Activated naive CD4-positive, alpha-beta T cell treated with anti-CD3 and anti-CD28 coated beads for 36 hours (primary cell): ENCODE data around the gene KRI1. TPM values are rescaled to one million over a fixed set of nuclear protein-coding genes. Genes with fewer than 3 reads are reported as not detected.

Experiments
- CTCF ChIA-PET: fragments of 350-600 bp; sonication (Branson Sonifier 250); formaldehyde crosslinking; loops from one replicate; lab custom pipeline; 2021; ENCODE audit warnings: antibody characterized with exemption; lab: Charles Lee
- DNase-seq: peaks from one replicate; pipeline ENCODE4 v3.0.0-alpha.2; 2020
- H3K27ac Mint-ChIP-seq: one replicate; pipeline ENCODE4 v1.8.0; 2021; ENCODE audit warnings: mild to moderate bottlenecking, mixed read lengths
- H3K27me3 Mint-ChIP-seq: one replicate; pipeline ENCODE4 v1.8.0; 2021; ENCODE audit warnings: low read depth, mixed read lengths
- H3K36me3 Mint-ChIP-seq: one replicate; pipeline ENCODE4 v1.8.0; 2021; ENCODE audit warnings: low read depth, mixed read lengths
- H3K4me1 Mint-ChIP-seq: one replicate; pipeline ENCODE4 v1.8.0; 2021; ENCODE audit warnings: low read depth, mixed read lengths
- H3K4me3 Mint-ChIP-seq: one replicate; pipeline ENCODE4 v1.8.0; 2021; ENCODE audit warnings: mild to moderate bottlenecking, moderate library complexity, mixed read lengths
- H3K9me3 Mint-ChIP-seq: one replicate; pipeline ENCODE4 v1.8.0; 2021; ENCODE audit warnings: mixed read lengths
- intact Hi-C: fragments of 100-400 bp; cut with micrococcal nuclease; formaldehyde crosslinking; loops from one replicate; pipeline ENCODE4 v1.15.1; 2023
- total RNA-seq, 2 experiments: library from RNA; stranded (reverse); gene quantifications; one replicate each; pipeline ENCODE4 v1.2.3, GENCODE V29; 2021

KRI1 gene
- total RNA-seq, 2 experiments from 2014 or later: 50.2 to 51.7 TPM

GRCh38 chr19:10523135-10523636 is 42.6 kb downstream of the KRI1 start:
- intact Hi-C loops: no loop called here
- H3K9me3 Mint-ChIP-seq: no peaks in the 10 kb centered on the region
- H3K27ac Mint-ChIP-seq: no peak overlapping the region
- DNase-seq: no peak
- no peaks in the 10 kb centered on the region for H3K36me3 Mint-ChIP-seq
- H3K4me3 Mint-ChIP-seq: no peak overlapping the region
- H3K27me3 Mint-ChIP-seq: peaks cover 19% of the 10 kb centered on the region
- CTCF ChIA-PET: interaction anchor here (0.6 to 1.1 kb wide), 3 partner anchors 50 to 341 kb away, joined by 3 to 4 read pairs (median 3); no protein-coding TSS in a partner anchor
- peaks cover 14% of the 10 kb centered on the region for H3K4me1 Mint-ChIP-seq

GRCh38 chr19:10521461-10522171 is 44.2 kb downstream of the KRI1 start:
- Mint-ChIP-seq H3K9me3 (no peaks in the 10 kb centered on the region), H3K4me1 (peaks cover 21% of the 10 kb centered on the region), H3K4me3 (no peak overlapping the region), H3K36me3 (no peaks in the 10 kb centered on the region), H3K27me3 (peaks cover 26% of the 10 kb centered on the region), H3K27ac (no peak overlapping the region)
- CTCF ChIA-PET: interaction anchor here (1.6 kb wide), 1 partner anchor 52 kb away, joined by 3 read pairs; no protein-coding TSS in a partner anchor
- DNase-seq: no peak
- intact Hi-C loops: no loop called here

GRCh38 chr19:10520652-10521318 is 45.0 kb downstream of the KRI1 start:
- H3K27ac Mint-ChIP-seq: no peak overlapping the region
- H3K4me1 Mint-ChIP-seq: peaks cover 22% of the 10 kb centered on the region
- no peaks in the 10 kb centered on the region for H3K36me3 Mint-ChIP-seq
- H3K27me3 Mint-ChIP-seq: peaks cover 33% of the 10 kb centered on the region
- CTCF ChIA-PET: interaction anchor here (0.8 to 1.6 kb wide), 2 partner anchors 32 to 53 kb away, joined by 3 to 5 read pairs; no protein-coding TSS in a partner anchor
- DNase-seq: no peak
- intact Hi-C loops: no loop called here
- no peaks in the 10 kb centered on the region for H3K9me3 Mint-ChIP-seq
- no peak overlapping the region for H3K4me3 Mint-ChIP-seq

GRCh38 chr19:10519421-10519820 is 46.4 kb downstream of the KRI1 start:
- peaks cover 22% of the 10 kb centered on the region for H3K4me1 Mint-ChIP-seq
- intact Hi-C loops: no loop called here
- H3K27me3 Mint-ChIP-seq: peaks cover 46% of the 10 kb centered on the region
- no peak for DNase-seq
- CTCF ChIA-PET: interaction anchor here (3.6 kb wide), 1 partner anchor 11 kb away, joined by 16 read pairs; no protein-coding TSS in a partner anchor
- H3K27ac Mint-ChIP-seq: no peak overlapping the region
- no peaks in the 10 kb centered on the region for H3K9me3 Mint-ChIP-seq
- H3K36me3 Mint-ChIP-seq: no peaks in the 10 kb centered on the region
- no peak overlapping the region for H3K4me3 Mint-ChIP-seq

GRCh38 chr19:10518444-10519361 is 47.1 kb downstream of the KRI1 start:
- Mint-ChIP-seq H3K36me3 (no peaks in the 10 kb centered on the region), H3K27ac (no peak overlapping the region), H3K4me3 (peak overlapping the region; percentile 42), H3K27me3 (peaks cover 52% of the 10 kb centered on the region), H3K4me1 (peaks cover 24% of the 10 kb centered on the region), H3K9me3 (no peaks in the 10 kb centered on the region)
- CTCF ChIA-PET: interaction anchor here (3.6 kb wide), 1 partner anchor 11 kb away, joined by 16 read pairs; no protein-coding TSS in a partner anchor
- no peak for DNase-seq
- intact Hi-C loops: no loop called here

- DNase-seq: no peak
- H3K4me1 Mint-ChIP-seq: peaks cover 24% of the 10 kb centered on the region
- no peaks in the 10 kb centered on the region for H3K36me3 Mint-ChIP-seq
- intact Hi-C loops: no loop called here
- H3K27ac Mint-ChIP-seq: no peak overlapping the region
- peak overlapping the region; percentile 42 for H3K4me3 Mint-ChIP-seq
- CTCF ChIA-PET: interaction anchor here (3.6 kb wide), 1 partner anchor 10 kb away, joined by 16 read pairs; no protein-coding TSS in a partner anchor
- peaks cover 60% of the 10 kb centered on the region for H3K27me3 Mint-ChIP-seq
- no peaks in the 10 kb centered on the region for H3K9me3 Mint-ChIP-seq
These were observed 47.9 kb downstream of the KRI1 start for GRCh38 chr19:10517760-10518443.

- H3K9me3 Mint-ChIP-seq: no peaks in the 10 kb centered on the region
- CTCF ChIA-PET: interaction anchor here (3.6 kb wide), 1 partner anchor 9 kb away, joined by 16 read pairs; no protein-coding TSS in a partner anchor
- H3K27me3 Mint-ChIP-seq: peaks cover 60% of the 10 kb centered on the region
- H3K4me1 Mint-ChIP-seq: peaks cover 24% of the 10 kb centered on the region
- no peak within 1 kb of the TSS for H3K27ac Mint-ChIP-seq
- H3K36me3 Mint-ChIP-seq: no peaks in the 10 kb centered on the region
- intact Hi-C loops: no loop called here
- peak within 1 kb of the TSS; percentile 59 for H3K4me3 Mint-ChIP-seq
- no peak for DNase-seq
These were observed 48.5 kb downstream of the KRI1 start, which contains the start of gene S1PR5 for GRCh38 chr19:10517361-10517759. Gene S1PR5, minus strand, starts transcription at chr19:10517447. Its CDS starts 2,436 bp downstream, at chr19:10515011.

GRCh38 chr19:10516671-10517286 is 49.0 kb downstream of the KRI1 start:
- Mint-ChIP-seq H3K4me3 (peak overlapping the region; percentile 59), H3K27ac (no peak overlapping the region), H3K9me3 (no peaks in the 10 kb centered on the region), H3K36me3 (no peaks in the 10 kb centered on the region), H3K27me3 (peaks cover 60% of the 10 kb centered on the region), H3K4me1 (peaks cover 24% of the 10 kb centered on the region)
- DNase-seq: no peak
- intact Hi-C loops: no loop called here
- CTCF ChIA-PET: interaction anchor here (0.6 to 3.6 kb wide), 2 partner anchors 9 to 76 kb away, joined by 3 to 16 read pairs; no protein-coding TSS in a partner anchor

GRCh38 chr19:10516064-10516385 is 49.8 kb downstream of the KRI1 start:
- DNase-seq: no peak
- no peaks in the 10 kb centered on the region for H3K36me3 Mint-ChIP-seq
- CTCF ChIA-PET: interaction anchor here (0.5 kb wide), 1 partner anchor 11 kb away, joined by 3 read pairs; no protein-coding TSS in a partner anchor
- H3K4me3 Mint-ChIP-seq: no peak overlapping the region
- no peak overlapping the region for H3K27ac Mint-ChIP-seq
- peaks cover 24% of the 10 kb centered on the region for H3K4me1 Mint-ChIP-seq
- H3K27me3 Mint-ChIP-seq: peaks cover 62% of the 10 kb centered on the region
- H3K9me3 Mint-ChIP-seq: no peaks in the 10 kb centered on the region
- intact Hi-C loops: no loop called here

GRCh38 chr19:10514211-10515145 is 51.3 kb downstream of the KRI1 start:
- H3K36me3 Mint-ChIP-seq: no peaks in the 10 kb centered on the region
- H3K27me3 Mint-ChIP-seq: peaks cover 55% of the 10 kb centered on the region
- H3K27ac Mint-ChIP-seq: no peak overlapping the region
- intact Hi-C loops: no loop called here
- H3K4me3 Mint-ChIP-seq: no peak overlapping the region
- peak; percentile 27 for DNase-seq
- H3K9me3 Mint-ChIP-seq: no peaks in the 10 kb centered on the region
- peaks cover 25% of the 10 kb centered on the region for H3K4me1 Mint-ChIP-seq
- CTCF ChIA-PET: no interaction called here
